HCT116 (cell line): ENCODE data around the gene GSTO2.

Experiments
- EZH2 ChIP-seq: fragments of 200-600 bp; sonication (generic); IDR thresholded peaks from 2 replicates; pipeline ENCODE4 v1.6.1; 2017; ENCODE audit warnings: antibody characterized with exemption, mixed run types
- FOSL1 ChIP-seq: IDR thresholded peaks from 2 replicates; pipeline ENCODE4 v1.6.1; 2012; ENCODE audit warnings: low read depth
- POLR2A ChIP-seq: IDR thresholded peaks from 2 replicates; pipeline ENCODE4 v1.7.0; 2011; ENCODE audit warnings: borderline replicate concordance; ENCODE audit not compliant: insufficient read depth, insufficient read length; ENCODE audit errors: extremely low read depth
- SRF ChIP-seq: IDR thresholded peaks from 2 replicates; pipeline ENCODE4 v1.6.1; 2012; ENCODE audit warnings: low read depth
- TCF7L2 ChIP-seq: IDR thresholded peaks from 2 replicates; pipeline ENCODE4 v1.7.0; 2011; ENCODE audit warnings: borderline replicate concordance, inconsistent platforms; ENCODE audit not compliant: insufficient read depth, insufficient read length; ENCODE audit errors: extremely low read depth
- TF ChIP-seq, protein P1 (sequence below), 3 experiments: fragments of 200-600 bp in 1 of 3; sonication (generic) in 1 of 3; IDR thresholded peaks in 2 of 3; conservative IDR thresholded peaks in 1 of 3; 2 replicates each; pipeline ENCODE4 v1.5.1; 2012 to 2017; ENCODE audit warnings: low read depth in 2 of 3, low read length in 2 of 3, antibody characterized with exemption in 1 of 3, borderline replicate concordance in 1 of 3, control low read depth in 1 of 3, mild to moderate bottlenecking in 1 of 3, mixed read lengths in 1 of 3, mixed run types in 1 of 3, moderate library complexity in 1 of 3; ENCODE audit not compliant: insufficient read depth in 1 of 3
- TF ChIP-seq, protein P2 (sequence below): IDR thresholded peaks from 2 replicates; pipeline ENCODE4 v1.6.1; 2012; ENCODE audit warnings: low read depth
- TF ChIP-seq, protein P3 (sequence below): IDR thresholded peaks from 2 replicates; pipeline ENCODE4 v1.6.1; 2011; ENCODE audit warnings: mild to moderate bottlenecking, low read length, moderate library complexity; ENCODE audit not compliant: insufficient replicate concordance; ENCODE audit errors: extremely low read depth

DNA sequence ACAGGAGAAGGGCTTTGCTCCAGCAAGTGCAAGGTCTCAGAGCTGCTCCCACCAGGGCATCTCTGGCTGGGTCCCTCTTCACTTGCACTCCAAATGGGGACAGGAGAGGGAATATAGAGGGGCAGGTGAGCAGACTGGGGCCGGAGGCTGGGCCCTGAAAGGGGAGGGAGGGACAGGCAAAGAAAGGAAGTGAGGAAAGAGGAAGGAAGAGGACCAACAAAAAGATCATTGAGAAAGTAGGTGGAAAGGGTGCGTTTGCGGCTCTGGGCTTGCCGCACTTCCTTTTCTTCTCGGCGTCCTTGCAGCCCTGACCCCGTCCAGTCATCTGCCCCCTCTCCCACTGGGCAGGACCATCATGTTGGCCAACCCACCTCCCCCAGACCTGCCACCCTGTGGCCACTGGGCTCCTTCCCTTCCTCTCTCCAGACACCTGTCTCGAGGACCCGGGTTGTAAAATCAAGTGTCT lies 55.3 kb downstream of the GSTO2 start:
- TF ChIP-seq FOSL1: no peak
- TF ChIP-seq, protein P1, sequence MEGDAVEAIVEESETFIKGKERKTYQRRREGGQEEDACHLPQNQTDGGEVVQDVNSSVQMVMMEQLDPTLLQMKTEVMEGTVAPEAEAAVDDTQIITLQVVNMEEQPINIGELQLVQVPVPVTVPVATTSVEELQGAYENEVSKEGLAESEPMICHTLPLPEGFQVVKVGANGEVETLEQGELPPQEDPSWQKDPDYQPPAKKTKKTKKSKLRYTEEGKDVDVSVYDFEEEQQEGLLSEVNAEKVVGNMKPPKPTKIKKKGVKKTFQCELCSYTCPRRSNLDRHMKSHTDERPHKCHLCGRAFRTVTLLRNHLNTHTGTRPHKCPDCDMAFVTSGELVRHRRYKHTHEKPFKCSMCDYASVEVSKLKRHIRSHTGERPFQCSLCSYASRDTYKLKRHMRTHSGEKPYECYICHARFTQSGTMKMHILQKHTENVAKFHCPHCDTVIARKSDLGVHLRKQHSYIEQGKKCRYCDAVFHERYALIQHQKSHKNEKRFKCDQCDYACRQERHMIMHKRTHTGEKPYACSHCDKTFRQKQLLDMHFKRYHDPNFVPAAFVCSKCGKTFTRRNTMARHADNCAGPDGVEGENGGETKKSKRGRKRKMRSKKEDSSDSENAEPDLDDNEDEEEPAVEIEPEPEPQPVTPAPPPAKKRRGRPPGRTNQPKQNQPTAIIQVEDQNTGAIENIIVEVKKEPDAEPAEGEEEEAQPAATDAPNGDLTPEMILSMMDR (IDR thresholded peaks at IDR 0.05 in 2 of 3, conservative IDR thresholded peaks at IDR 0.05 in 1 of 3; ENCODE audit: borderline replicate concordance in 1 of 3, insufficient read depth in 1 of 3, low read depth in 2 of 3, low read length in 2 of 3): no peak
- TF ChIP-seq, protein P2, sequence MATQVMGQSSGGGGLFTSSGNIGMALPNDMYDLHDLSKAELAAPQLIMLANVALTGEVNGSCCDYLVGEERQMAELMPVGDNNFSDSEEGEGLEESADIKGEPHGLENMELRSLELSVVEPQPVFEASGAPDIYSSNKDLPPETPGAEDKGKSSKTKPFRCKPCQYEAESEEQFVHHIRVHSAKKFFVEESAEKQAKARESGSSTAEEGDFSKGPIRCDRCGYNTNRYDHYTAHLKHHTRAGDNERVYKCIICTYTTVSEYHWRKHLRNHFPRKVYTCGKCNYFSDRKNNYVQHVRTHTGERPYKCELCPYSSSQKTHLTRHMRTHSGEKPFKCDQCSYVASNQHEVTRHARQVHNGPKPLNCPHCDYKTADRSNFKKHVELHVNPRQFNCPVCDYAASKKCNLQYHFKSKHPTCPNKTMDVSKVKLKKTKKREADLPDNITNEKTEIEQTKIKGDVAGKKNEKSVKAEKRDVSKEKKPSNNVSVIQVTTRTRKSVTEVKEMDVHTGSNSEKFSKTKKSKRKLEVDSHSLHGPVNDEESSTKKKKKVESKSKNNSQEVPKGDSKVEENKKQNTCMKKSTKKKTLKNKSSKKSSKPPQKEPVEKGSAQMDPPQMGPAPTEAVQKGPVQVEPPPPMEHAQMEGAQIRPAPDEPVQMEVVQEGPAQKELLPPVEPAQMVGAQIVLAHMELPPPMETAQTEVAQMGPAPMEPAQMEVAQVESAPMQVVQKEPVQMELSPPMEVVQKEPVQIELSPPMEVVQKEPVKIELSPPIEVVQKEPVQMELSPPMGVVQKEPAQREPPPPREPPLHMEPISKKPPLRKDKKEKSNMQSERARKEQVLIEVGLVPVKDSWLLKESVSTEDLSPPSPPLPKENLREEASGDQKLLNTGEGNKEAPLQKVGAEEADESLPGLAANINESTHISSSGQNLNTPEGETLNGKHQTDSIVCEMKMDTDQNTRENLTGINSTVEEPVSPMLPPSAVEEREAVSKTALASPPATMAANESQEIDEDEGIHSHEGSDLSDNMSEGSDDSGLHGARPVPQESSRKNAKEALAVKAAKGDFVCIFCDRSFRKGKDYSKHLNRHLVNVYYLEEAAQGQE: no peak
- TF ChIP-seq, protein P3, sequence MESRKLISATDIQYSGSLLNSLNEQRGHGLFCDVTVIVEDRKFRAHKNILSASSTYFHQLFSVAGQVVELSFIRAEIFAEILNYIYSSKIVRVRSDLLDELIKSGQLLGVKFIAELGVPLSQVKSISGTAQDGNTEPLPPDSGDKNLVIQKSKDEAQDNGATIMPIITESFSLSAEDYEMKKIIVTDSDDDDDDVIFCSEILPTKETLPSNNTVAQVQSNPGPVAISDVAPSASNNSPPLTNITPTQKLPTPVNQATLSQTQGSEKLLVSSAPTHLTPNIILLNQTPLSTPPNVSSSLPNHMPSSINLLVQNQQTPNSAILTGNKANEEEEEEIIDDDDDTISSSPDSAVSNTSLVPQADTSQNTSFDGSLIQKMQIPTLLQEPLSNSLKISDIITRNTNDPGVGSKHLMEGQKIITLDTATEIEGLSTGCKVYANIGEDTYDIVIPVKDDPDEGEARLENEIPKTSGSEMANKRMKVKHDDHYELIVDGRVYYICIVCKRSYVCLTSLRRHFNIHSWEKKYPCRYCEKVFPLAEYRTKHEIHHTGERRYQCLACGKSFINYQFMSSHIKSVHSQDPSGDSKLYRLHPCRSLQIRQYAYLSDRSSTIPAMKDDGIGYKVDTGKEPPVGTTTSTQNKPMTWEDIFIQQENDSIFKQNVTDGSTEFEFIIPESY: no peak
- no peak for TF ChIP-seq POLR2A
- TF ChIP-seq EZH2: no peak
- TF ChIP-seq SRF: no peak
- TF ChIP-seq TCF7L2: no peak
